Measurements from ENCODE around the gene BPIFA2. TPM values are rescaled to one million over a fixed set of nuclear protein-coding genes. Genes with fewer than 3 reads are reported as not detected.

BPIFA2 gene
- total and polyA plus RNA-seq, 10 of the 15 experiments (the other 5 are each of a cell fraction or from before 2014, with no cell fraction given) = not detected

DNA sequence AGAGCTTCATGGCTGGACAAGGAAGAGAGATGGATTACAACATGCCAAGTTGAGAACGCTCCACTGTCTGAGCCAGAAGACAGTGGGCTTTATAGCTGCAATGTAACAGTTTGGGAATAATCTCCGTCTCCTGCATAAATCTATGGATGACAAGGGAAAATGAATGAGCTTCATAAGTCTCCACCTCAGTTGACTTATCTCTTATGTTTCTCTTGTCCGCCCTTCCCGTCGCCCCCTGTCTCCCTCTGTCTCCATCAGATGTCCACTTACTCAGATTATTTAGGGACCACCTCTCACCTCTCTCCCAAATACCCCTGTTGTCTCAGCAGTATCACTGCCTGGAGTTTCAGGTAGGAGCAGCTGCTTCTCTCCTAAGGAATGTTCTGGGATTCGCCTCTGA is 13.7 kb upstream of the BPIFA2 start:
- intact Hi-C loops (cut with micrococcal nuclease; ENCODE audit: unreplicated experiment) (no loop called here), in situ Hi-C loops (cut with MboI) (no loop called here)
- DNase-seq (ENCODE audit: low read depth, low spot score) = no peak
- no peak overlapping the region for H3K4me3 ChIP-seq
- WGBS (ENCODE audit: insufficient coverage, insufficient replicate concordance, low lambda C conversion rate, missing lambda C conversion rate) = 54% methylated on average over 6 of the region's 6 CpGs
- ChIA-PET CTCF (no interaction called here), POLR2A (no interaction called here), RAD21 (ENCODE audit: unreplicated experiment) (no interaction called here), SMC1A (ENCODE audit: uncharacterized antibody, unreplicated experiment) (no interaction called here)
- 0 out of 4 replicates have a peak, but pooled peaks cover 0 to 2% of the 10 kb centered on the region in 2 experiments for H3K27me3 ChIP-seq (replicated peaks in 1 of 2; ENCODE audit: control insufficient read depth in 2 of 2, insufficient read depth in 2 of 2, low read length in 1 of 2)
- H2AFZ ChIP-seq (ENCODE audit: control insufficient read depth, low read depth, low read length) = no peak overlapping the region
- no peak overlapping the region for H3K4me2 ChIP-seq (ENCODE audit: control insufficient read depth, insufficient read depth)
- BruUV-seq (replicated peaks) = no TSS peak
- no peak overlapping the region for H3K9ac ChIP-seq (ENCODE audit: control insufficient read depth, insufficient read depth, low read length)
- H3K27ac ChIP-seq (ENCODE audit: control insufficient read depth, insufficient read depth) = no peak overlapping the region
- no peaks in the 10 kb centered on the region for H3K4me1 ChIP-seq (ENCODE audit: control insufficient read depth, insufficient read depth, low read length)
- FAIRE-seq = no peak
- no peaks in the 10 kb centered on the region for H3K36me3 ChIP-seq (ENCODE audit: control insufficient read depth in 2 of 2, insufficient read depth in 2 of 2, low read length in 1 of 2)
- H3K9me3 ChIP-seq (replicated peaks; ENCODE audit: control insufficient read depth, insufficient read depth, low read length) = no peaks in the 10 kb centered on the region
- no peaks in the 10 kb centered on the region for H3K79me2 ChIP-seq (ENCODE audit: control insufficient read depth, insufficient read depth, low read length)
- no peak for ATAC-seq
- no peak for TF ChIP-seq NBN (IDR thresholded peaks at IDR 0.05)
- TF ChIP-seq, protein P1, sequence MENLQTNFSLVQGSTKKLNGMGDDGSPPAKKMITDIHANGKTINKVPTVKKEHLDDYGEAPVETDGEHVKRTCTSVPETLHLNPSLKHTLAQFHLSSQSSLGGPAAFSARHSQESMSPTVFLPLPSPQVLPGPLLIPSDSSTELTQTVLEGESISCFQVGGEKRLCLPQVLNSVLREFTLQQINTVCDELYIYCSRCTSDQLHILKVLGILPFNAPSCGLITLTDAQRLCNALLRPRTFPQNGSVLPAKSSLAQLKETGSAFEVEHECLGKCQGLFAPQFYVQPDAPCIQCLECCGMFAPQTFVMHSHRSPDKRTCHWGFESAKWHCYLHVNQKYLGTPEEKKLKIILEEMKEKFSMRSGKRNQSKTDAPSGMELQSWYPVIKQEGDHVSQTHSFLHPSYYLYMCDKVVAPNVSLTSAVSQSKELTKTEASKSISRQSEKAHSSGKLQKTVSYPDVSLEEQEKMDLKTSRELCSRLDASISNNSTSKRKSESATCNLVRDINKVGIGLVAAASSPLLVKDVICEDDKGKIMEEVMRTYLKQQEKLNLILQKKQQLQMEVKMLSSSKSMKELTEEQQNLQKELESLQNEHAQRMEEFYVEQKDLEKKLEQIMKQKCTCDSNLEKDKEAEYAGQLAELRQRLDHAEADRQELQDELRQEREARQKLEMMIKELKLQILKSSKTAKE (IDR thresholded peaks at IDR 0.05; ENCODE audit: low read depth, poor library complexity, severe bottlenecking) = no peak
- TF ChIP-seq MXI1 (IDR thresholded peaks at IDR 0.05; ENCODE audit: low read depth, low read length) = no peak
- TF ChIP-seq SIN3A (IDR thresholded peaks at IDR 0.05; ENCODE audit: low read depth, low read length) = no peak
- TF ChIP-seq TCF3 (IDR thresholded peaks at IDR 0.05; ENCODE audit: borderline replicate concordance, insufficient read depth, low read depth, low read length) = no peak
- TF ChIP-seq, protein P2, sequence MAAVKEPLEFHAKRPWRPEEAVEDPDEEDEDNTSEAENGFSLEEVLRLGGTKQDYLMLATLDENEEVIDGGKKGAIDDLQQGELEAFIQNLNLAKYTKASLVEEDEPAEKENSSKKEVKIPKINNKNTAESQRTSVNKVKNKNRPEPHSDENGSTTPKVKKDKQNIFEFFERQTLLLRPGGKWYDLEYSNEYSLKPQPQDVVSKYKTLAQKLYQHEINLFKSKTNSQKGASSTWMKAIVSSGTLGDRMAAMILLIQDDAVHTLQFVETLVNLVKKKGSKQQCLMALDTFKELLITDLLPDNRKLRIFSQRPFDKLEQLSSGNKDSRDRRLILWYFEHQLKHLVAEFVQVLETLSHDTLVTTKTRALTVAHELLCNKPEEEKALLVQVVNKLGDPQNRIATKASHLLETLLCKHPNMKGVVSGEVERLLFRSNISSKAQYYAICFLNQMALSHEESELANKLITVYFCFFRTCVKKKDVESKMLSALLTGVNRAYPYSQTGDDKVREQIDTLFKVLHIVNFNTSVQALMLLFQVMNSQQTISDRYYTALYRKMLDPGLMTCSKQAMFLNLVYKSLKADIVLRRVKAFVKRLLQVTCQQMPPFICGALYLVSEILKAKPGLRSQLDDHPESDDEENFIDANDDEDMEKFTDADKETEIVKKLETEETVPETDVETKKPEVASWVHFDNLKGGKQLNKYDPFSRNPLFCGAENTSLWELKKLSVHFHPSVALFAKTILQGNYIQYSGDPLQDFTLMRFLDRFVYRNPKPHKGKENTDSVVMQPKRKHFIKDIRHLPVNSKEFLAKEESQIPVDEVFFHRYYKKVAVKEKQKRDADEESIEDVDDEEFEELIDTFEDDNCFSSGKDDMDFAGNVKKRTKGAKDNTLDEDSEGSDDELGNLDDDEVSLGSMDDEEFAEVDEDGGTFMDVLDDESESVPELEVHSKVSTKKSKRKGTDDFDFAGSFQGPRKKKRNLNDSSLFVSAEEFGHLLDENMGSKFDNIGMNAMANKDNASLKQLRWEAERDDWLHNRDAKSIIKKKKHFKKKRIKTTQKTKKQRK (IDR thresholded peaks at IDR 0.05; ENCODE audit: low read depth, low read length) = no peak
- no peak for TF ChIP-seq IKZF1 (conservative IDR thresholded peaks at IDR 0.05)
- no peak for TF ChIP-seq EZH2 (IDR thresholded peaks at IDR 0.05; ENCODE audit: borderline replicate concordance, control insufficient read depth, low read depth, low read length)
- TF ChIP-seq, protein P3, sequence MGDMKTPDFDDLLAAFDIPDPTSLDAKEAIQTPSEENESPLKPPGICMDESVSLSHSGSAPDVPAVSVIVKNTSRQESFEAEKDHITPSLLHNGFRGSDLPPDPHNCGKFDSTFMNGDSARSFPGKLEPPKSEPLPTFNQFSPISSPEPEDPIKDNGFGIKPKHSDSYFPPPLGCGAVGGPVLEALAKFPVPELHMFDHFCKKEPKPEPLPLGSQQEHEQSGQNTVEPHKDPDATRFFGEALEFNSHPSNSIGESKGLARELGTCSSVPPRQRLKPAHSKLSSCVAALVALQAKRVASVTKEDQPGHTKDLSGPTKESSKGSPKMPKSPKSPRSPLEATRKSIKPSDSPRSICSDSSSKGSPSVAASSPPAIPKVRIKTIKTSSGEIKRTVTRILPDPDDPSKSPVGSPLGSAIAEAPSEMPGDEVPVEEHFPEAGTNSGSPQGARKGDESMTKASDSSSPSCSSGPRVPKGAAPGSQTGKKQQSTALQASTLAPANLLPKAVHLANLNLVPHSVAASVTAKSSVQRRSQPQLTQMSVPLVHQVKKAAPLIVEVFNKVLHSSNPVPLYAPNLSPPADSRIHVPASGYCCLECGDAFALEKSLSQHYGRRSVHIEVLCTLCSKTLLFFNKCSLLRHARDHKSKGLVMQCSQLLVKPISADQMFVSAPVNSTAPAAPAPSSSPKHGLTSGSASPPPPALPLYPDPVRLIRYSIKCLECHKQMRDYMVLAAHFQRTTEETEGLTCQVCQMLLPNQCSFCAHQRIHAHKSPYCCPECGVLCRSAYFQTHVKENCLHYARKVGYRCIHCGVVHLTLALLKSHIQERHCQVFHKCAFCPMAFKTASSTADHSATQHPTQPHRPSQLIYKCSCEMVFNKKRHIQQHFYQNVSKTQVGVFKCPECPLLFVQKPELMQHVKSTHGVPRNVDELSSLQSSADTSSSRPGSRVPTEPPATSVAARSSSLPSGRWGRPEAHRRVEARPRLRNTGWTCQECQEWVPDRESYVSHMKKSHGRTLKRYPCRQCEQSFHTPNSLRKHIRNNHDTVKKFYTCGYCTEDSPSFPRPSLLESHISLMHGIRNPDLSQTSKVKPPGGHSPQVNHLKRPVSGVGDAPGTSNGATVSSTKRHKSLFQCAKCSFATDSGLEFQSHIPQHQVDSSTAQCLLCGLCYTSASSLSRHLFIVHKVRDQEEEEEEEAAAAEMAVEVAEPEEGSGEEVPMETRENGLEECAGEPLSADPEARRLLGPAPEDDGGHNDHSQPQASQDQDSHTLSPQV (IDR thresholded peaks at IDR 0.05) = no peak
- no peaks in the 10 kb centered on the region for H4K20me1 ChIP-seq (ENCODE audit: control insufficient read depth, insufficient read depth)
